T-helper 22 cell (primary cell): ENCODE data around the gene NDUFS5.
"Not testable (repeated sequence)": the region's sequence is repeated elsewhere in the genome, so short reads cannot be mapped to it uniquely, and the experiment has no call there.

ENCODE experiments used
- DNase-seq: peaks from one replicate; pipeline ENCODE4 v3.0.0-alpha.2; 2020; ENCODE audit warnings: low read depth

Gene NDUFS5

GRCh38 chr1:39026051-39026865, at the start of gene NDUFS5:
TSS of gene NDUFS5 (plus strand) at chr1:39026350. CDS start at chr1:39028725, 2,375 bp downstream.
- peak; percentile 68 for DNase-seq

DNA sequence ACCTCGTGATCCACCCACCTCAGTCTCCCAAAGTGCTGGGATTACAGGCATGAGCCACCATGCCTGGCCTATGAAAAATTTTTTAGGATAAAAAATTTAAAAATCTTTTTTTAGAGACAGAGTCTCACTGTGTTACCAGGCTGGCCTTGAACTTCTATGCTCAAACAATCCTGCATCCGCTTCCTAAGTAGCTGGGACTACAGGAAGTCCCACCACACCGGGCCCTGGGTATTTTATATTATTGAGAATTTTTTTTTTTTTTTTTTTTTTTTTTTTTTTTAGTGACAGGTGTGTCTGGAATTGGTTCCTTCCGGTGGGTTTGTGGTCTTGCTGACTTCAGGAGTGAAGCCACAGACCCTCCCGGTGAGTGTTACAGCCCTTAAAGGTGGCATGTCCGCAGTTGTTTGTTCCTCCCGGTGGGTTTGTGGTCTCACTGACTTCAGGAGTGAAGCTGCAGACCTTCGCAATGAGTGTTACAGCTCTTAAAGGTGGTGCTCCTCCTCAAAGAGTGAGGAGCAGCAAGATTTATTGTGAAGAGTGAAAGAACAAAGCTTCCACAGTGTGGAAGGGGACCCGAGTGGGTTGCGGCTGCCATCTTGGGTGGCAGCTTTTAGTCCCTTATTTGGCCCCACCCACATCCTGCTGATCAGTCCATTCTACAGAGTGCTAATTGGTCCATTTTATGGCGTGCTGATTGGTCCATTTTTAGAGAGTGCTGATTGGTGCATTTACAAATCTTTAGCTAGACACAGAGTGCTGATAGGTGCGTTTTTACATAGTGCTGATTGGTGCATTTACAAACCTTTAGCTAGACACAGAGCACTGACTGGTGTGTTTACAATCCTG, 48.5 kb upstream of the NDUFS5 start:
- peak; percentile 77 for DNase-seq

DNA sequence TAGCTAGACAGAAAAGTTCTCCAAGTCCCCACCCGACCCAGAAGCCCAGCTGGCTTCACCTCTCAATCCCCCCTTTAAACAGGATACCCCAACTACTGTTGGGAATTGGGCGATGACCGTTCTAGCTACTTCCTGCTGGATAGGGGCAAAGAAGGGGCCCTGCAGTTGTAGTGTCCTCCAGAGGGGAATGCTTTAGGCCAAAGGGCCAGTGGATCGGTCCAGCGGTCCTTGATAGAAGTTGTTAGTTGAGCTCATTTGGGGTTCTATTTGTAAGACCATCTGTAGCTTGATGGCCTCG, 48.0 kb upstream of the NDUFS5 start:
- not testable (repeated sequence) for DNase-seq

DNA sequence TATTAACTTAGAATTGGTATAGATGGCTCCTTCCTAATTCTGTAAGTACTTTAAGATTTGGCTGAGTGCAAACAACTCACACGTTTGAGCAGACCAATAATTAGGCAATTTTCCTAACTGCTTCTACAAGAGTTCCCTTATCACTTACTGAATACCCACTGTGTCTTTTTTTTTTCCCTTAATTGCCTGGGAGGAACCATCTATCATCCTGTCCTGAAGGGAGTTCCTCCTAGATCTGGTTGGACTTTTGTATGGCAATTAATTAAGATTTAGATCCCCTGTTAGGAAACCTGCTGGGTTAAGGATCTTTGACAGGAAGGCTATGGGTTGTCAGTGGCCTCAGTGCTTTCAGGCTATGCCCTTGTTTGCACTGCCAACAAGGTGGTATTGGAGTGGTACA, 46.8 kb upstream of the NDUFS5 start:
- not testable (repeated sequence) for DNase-seq

GRCh38 chr1:38989979-38990378, 36.2 kb upstream of the NDUFS5 start:
- no peak for DNase-seq

DNA sequence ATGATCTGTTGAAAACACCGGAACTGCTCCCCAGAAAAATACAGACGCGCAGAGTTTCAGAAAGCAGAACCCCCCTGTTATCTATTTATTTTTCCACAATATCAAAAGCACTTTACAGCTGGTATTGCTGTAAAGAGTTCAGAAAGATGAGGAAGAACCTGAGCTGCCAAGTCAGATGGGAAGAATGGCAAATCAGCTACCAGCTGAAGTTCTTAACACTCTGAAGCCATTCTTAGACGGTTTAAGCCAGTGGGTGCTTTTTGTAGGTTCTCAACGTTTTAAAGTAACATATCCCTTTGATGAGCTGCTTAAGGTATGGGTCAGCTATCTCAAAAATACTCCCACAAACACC, 35.8 kb upstream of the NDUFS5 start:
- DNase-seq, result no peak

GRCh38 chr1:38990738-38991637, 35.2 kb upstream of the NDUFS5 start, which contains the start of gene AKIRIN1:
TSS of gene AKIRIN1 (plus strand) at chr1:38991276. CDS start at chr1:38991381, 105 bp downstream.
- DNase-seq, result peak; percentile 83

DNA sequence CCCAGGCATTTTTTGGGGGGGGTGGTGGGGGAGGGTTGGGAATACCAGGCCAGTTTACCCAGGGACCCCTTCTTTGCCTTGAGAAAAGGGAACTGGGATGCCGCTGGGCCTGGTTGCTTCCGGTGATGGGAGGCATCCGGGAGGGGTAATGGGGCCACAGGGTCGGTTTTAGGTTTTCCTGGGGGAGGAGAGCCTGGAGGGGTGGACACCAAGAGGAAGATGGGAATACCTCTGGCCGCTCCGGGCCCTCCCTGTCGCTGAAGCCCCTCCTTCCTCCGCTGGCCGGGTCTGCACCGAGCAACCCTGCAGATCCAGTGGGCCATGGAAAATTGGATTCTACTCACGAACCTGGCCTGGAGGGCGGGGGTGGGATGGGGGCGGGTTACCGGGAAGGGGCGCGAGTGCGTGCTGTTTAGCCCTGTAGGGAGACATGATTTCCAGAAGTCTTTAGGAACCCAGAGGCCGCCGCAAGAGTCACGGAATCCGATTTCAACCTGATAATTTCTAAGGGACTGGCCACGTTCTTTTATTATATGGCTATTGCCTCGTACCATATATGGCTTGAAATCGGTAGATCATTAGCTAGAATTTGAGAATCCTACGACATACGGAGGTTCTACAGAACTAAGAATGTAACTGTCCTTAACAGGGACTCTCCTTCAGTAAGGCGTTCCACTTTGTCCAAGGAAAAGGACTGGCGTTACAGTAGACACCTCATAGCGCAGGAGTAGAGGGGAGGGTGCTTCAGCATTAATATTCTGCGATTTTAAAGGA, 34.3 kb upstream of the NDUFS5 start:
- no peak for DNase-seq

GRCh38 chr1:38992412-38993111, 33.6 kb upstream of the NDUFS5 start:
- DNase-seq, result no peak

DNA sequence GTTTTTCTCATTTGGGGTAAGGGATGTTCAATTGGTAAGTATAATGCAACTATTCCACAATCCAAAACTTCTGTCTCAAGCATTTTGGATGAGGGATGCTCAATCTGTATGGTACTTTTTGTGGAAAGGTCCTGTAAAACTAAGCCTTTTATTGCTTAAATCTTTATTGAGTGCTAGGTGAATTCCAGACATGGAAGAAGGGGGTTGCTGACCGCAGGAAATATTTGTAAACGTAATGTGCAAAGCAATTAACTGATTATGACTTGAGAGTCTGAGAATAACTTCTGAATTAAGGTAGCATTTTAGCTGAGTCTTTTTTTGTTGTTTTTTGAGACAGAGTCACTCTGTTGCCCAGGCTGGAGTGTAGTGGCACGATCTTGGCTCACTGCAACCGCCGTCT, 32.0 kb upstream of the NDUFS5 start:
- DNase-seq, result no peak

DNA sequence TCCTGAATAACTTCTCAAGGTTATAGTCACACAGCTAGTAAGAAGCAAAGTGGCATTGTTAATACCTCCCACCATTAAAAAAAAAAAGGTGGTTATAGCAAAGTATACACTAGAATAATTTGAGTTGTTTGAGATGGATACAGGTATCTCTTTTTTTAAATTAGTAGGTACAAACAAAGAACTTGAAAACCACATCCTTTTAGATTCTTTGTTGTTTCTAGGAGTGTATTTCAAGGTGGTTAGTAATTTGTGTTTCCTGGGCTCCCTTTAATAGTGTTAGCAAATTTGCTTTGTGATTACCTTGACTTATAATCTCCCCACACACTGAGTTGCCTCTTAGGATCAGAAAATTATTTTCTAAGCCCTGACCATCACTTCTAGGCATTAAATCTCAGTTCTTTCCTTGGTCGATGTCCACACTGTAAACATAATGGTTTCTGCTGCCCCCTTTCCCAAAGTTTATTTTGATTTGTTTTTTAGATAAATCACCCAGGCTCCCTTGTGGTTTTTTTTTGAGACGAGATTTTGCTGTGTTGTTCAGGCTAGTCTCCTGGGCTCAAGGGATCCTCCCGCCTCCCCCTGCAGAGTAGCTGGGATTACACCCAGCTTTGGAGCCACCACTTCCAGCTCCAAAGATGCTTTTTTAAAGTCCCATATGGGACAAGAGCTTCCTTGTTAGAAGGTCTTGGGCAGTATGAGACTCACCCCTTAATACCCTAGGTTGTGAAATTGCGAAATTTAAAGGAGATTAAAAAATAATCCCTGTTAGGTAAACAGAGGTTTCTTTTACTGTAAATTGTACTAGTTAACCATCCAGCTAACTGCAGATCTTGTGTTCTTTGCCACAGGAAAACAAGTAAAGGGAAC, 28.9 kb upstream of the NDUFS5 start:
- no peak for DNase-seq

DNA sequence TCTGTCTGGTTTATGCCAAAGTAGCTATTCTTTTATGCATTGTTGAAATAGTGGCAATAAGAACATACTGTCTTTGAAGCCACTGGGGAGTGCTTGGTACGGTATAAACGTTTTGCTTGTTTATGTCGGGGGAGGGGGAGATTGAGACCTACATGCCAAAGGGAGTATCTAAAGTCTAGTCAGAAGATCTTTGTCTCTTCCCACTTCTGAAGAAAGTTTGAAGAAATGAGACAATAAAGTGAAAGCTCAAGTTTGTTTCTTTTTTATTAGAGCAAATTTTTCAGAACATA, 28.3 kb upstream of the NDUFS5 start:
- DNase-seq, result no peak

- no peak for DNase-seq
These were observed 24.4 kb upstream of the NDUFS5 start for GRCh38 chr1:39001516-39002421.

DNA sequence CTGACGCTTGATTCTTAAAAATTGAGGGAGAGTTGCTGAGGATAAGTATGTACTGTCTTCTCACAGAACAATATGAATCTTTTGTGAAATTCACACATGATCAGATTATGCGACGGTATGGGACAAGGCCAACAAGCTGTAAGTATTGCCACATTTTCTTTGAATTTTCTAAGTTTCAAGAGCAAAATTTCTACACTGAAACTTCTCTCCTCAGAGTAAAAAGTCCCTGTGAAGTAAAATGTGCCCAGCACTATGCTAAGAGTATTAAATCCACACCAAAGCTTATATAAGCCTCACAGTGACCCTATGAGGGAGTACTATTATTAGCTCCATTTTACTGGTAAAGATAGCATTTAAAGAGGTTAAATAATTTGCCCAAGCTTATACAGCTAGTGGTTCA, 22.9 kb upstream of the NDUFS5 start:
- DNase-seq, result no peak

- no peak for DNase-seq
These were observed 22.4 kb upstream of the NDUFS5 start for GRCh38 chr1:39003794-39004193.

- no peak for DNase-seq
These were observed 19.9 kb upstream of the NDUFS5 start for GRCh38 chr1:39006287-39006686.

DNA sequence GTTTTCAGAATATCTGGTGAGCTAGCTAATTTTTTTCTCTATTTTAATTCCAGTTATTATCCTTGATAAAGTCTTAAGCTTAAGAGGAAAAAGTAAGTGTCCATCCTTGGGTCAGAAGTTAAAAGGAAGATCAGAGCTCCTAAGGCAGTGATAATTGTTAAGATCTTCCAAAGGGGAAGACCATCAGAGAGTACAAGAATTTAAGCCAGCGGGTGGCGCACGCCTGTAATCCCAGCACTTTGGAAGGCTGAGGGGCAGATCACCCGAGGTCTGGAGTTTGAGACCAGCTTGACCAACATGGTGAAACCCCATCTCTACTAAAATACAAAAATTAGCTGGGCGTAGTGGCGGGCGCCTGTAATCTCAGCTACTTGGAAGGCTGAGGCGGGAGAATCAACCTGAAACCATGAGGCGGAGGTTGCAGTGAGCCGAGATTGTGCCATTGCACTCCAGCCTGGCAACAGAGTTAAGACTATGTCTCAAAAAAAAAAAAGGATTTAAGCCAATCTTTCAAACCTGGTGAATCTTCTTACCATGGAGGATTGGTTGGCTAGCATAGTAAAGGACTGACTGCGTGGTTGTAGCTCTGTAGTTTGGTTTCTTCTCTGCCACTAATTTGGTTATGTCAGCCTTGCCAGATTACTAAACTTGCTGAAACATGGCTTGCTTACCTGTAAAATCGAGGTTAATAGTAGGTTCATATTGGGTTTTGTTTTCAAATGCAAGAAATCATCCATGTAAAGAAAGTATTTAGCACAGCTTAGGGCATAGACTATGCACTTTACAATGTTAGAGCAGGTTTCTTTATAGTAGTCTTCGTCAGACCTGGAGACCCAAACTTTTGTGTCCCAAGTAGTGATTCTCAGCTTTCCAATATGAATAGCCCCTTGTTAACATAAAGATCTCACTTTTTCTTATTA, 19.2 kb upstream of the NDUFS5 start:
- no peak for DNase-seq

GRCh38 chr1:39014956-39015355, 11.2 kb upstream of the NDUFS5 start:
- DNase-seq, result not testable (repeated sequence)
